Activated CD8-positive, alpha-beta memory T cell treated with anti-CD3 and anti-CD28 coated beads, Interleukin-2, amount 50 U/mL, for 1 hour (primary cell): ENCODE measurements around the gene KCNIP4.

Experiments
- DNase-seq: peaks from one replicate; pipeline ENCODE4 v3.0.0-alpha.2; 2020; ENCODE audit errors: extremely low read depth

Gene KCNIP4

DNA sequence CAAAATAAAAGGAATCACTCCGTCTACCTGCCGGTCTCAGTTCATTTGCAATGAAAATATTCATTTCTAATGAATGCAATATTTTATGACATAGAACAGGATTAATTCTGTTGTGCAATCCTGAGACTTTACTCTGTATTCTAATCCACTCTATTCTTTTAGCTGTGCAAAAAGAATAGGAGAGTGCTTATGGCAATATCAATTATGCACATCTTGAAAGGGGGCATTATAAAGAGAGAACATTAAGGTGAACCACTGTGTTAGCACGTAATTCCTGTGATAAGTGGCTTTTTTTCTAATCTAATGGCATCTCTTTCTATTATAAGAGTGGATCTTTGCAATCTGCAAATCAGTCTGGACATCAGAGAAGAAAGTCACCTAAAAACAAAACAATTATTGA, 99.5 kb downstream of the KCNIP4 start:
- no peak for DNase-seq

DNA sequence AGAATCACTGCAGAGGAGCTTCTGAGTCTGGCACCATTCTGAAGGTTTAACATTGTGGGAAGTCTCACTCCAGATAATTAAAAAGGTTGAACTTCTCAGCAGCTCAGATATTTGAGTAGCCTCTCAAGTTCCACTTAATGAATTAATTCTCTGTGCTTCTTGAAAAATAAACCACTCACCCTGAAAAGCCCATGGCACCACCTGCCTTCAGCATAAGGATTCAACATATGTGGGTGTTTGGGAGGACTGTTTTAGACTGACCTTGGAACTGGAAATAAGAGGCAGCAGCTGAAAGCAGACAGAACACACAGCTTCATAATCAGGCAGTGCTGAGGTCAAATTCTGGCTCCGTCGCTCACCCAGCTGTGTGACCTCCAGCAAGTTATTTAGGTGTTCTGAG, 100.6 kb downstream of the KCNIP4 start:
- no peak for DNase-seq

DNA sequence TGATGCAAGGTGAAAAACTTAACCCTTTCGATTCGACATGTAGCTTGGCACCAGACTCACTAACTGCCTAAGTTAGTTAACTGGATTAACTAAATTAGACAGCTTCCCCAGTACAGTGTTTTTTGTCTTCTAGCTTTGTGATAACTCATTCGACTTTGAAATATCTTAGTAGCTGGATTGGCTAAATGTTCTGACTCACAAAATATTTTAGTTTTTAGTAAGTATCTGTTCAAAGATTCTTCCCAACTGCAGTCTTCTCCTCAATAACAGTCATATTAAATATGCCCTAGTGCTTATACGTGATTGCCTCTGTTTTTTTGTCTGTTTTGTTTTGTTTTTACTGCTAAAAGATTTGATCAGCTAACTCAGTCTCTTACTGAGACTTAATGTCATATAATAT, 102.9 kb downstream of the KCNIP4 start:
- no peak for DNase-seq

DNA sequence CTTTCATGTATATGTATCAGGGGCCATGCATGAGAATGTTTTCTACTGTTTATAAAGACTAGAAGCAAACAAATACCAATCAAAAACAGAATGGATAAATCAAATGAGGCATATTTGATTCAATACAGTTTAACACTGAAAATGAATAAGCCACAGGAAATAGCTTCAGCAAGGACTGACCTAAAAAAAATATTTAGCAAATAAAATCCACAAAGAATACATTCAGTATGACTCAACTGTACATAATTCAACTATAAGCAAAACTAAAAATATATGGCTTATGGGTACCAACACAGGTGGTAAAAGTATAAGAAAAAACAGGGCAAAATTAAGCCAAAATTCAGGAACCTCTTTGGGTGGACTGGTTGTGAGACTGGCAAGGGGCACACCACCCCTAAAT, 112.9 kb downstream of the KCNIP4 start:
- no peak for DNase-seq

DNA sequence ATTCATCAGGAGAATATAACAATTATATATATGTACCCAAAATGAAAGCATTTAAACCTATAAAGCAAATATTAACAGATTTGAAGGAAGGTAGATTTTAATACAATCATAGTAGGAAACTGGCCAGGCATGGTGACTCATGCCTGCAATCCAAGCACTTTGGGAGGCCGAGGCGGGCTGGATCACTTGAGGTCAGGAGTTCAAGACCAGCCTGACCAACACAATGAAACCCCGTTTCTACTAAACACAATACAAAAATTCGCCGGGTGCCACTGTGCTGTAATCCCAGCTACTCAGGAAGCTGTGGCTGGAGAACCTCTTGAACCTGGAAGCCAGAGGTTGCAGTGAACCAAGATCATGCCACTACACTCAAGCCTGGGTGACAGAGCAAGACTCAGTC, 118.3 kb downstream of the KCNIP4 start:
- DNase-seq = no peak

DNA sequence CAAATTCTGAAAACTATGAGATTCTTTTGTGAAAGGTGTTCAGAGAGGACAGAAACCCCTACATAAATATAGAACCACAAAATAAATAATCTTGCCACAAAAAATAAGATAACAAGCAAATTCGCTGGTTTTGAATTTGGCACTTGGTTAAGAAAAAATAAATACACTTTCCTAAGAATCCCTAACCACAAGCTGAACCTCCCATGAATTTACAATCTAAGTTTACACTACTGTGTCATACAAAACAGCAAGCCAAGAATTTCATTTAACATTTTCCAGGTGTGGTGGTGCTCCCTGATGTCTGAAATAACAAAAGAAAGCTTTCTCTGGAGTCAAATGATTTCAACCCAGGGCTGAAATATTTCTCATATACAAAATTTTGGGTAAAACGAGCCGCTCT, 121.0 kb downstream of the KCNIP4 start:
- no peak for DNase-seq

GRCh38 chr4:21826071-21826470, 122.5 kb downstream of the KCNIP4 start:
- no peak for DNase-seq

GRCh38 chr4:21819086-21819485, 129.5 kb downstream of the KCNIP4 start:
- no peak for DNase-seq

DNA sequence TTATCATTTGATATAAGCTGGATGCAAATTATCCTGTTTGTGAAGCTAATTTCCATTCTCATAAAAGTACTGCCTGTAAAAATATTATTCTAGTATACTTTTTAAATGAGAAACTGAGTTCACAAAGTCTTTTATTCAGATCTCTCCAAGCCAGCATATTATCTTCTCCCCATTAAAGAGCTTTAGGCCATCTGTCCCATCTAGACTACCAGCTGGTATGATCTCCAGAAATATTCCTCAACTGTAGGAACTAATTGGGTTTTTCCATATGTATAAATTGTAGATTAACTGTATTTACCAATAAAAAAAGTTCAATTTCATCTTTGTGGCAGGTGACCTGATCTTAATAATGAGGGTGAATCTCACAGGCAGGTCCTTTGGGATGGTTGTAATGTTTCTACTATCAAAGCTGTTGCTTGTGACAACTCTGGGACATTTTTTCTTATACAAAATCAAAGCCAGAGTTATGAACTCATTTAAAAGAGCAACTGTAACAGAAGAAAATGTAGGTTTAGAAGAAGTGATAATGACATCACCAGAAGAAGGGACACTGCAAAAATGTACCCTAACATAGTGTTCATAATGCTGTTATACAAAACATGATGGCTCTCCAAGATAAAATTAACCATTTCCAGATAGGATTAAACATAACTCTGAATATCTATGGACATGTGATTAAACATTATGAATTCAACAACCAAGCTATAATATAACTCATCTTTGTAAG, 132.8 kb downstream of the KCNIP4 start:
- no peak for DNase-seq

- no peak for DNase-seq
Observed at GRCh38 chr4:21811565-21811964, 137.0 kb downstream of the KCNIP4 start.

DNA sequence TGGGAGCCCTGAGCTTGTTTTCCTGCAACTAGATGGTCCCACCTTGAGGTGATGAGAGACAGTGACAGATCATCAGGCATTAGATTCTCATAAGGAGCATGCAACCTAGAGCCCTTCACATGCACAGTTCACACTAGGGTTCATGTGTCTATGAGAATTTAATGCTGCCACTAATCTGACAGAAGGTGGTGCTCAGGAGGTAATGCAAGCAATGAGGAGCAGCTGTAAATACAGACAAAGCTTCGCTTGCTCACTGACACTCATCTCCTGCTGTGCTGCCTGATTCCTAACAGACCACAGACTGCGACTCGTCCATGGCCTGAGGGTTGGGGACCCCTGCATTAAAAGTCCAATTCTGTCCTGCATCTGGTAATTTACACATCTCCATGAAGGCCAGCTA, 141.6 kb downstream of the KCNIP4 start:
- DNase-seq = no peak

DNA sequence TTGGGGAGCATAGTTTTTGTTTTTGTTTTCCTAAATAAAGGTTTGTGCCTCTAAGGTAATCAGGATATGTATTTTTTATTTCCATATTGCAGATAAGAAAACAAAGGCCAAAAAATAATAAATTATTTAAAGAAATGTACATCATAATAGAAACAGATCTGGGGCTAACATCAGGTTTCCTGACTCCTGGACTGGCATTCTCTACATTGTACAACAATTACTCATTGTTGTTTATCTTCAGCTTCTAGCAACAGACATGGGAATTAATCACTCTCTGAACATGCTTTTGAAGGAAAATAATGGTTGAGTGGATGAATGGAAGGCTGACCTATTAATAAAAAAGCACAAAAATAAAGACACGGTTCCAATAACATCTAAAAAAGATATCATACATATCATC, 146.2 kb downstream of the KCNIP4 start:
- no peak for DNase-seq

- DNase-seq = no peak
Observed at GRCh38 chr4:21801661-21802385, 146.7 kb downstream of the KCNIP4 start.

GRCh38 chr4:21795091-21795490, 153.5 kb downstream of the KCNIP4 start:
- DNase-seq = no peak

DNA sequence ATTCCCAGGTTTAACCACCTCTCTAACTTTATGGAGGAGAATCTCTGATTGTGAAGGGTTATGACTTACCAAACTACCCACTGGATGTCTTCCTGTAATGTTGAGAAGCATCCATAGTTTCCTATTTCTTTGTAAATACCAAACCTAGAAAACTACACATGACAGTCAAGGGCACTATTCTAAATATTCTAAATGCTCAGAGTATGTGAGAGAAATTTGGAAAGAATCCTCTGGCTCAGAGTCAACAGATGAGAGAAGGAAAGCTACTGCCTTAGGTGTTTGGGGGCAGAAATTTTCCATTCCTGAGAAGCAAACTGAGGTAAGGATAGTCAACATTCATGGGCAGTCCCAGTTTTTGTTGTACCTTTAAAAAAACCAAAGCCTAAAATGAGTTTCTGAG, 155.8 kb downstream of the KCNIP4 start:
- no peak for DNase-seq

GRCh38 chr4:21790438-21791029, 158.0 kb downstream of the KCNIP4 start:
- no peak for DNase-seq

DNA sequence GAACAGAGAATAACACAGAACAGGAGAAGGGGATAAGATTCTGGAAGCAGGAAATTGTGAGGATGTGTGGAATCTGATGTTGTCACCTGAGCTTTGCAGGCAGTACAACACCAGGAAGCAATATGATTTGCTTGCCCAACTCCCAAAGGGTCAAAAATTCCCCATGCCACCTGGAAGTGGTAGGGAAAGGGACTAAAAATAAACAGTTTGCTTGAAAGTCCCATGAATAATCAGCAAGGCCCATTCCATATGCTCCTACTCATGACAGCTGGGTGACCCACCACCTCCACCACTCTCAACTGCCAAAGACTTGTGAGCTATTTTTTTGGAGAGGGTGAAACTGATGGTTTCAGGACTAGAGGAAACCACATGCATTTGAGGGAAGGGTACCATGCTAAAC, 168.4 kb downstream of the KCNIP4 start:
- DNase-seq = no peak

DNA sequence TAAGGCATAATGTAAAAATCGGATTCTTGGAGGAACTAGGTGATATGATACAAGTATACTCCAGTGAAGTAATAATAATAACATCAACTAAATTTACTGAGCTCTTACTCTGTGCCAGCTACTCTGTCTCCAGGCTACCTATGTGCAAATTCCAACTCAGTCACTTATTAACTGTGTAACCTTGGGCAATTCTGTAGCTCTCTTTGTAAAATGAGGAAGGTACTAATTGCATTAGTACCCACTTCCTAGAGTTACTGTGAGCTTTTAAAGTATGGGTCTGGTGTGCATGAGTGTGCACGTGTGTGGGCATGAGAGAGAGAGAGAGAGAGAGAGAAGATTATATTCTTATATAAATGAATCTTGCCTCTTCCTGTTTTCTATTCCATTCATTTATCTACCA, 169.9 kb downstream of the KCNIP4 start:
- DNase-seq = no peak

DNA sequence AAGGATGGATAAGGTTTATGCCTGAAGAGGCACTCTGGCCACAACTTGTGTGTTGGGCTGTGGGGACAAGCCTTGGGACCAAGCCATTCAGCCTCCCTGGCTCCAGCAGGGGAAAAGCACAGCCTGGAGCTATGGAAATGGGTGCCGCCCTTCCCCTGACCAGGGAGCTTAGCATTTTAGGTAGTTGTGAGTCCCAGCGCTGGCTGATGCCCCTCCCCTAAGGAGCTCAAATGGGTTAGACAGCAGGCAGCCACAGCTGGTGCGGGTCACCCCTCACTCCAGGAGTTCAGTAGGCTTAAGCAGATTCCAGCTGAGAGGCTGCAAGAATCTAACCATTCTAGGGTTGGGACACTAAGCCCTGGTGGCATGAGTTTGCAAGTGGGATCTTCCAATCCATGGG, 172.9 kb downstream of the KCNIP4 start:
- DNase-seq = no peak

DNA sequence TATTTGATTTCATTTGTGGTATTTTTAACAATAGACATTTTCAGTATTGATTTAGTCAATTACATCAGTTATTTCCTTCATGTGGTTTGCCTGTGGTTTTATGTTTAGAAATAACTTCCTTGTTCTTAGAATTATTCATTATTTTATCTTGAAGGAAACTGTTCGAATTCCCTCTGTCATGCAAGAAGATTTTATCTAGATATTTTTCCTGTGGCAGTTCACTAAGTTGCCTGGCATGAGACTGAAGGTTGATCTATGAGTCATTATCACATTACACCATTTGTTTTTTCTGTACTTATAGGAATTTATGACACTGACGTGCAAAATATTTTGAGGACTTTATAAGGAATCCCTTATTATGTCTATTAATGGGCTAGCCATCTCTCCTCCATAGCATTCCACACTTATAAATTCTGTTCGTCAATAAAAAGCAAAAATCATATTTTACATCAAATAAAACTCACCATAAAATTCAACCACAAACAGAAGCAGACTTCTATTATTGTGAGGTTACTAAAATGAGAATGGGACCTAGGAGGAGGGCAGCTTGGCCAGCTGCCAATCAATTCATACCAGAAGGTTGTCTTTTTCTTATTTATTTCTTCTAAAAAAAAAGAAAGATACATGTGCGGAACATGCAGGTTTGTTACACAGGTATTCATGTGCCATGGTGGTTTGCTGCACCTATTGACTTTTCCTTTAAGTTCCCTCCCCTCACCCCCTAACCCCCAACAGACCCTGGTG, 179.0 kb downstream of the KCNIP4 start:
- no peak for DNase-seq

DNA sequence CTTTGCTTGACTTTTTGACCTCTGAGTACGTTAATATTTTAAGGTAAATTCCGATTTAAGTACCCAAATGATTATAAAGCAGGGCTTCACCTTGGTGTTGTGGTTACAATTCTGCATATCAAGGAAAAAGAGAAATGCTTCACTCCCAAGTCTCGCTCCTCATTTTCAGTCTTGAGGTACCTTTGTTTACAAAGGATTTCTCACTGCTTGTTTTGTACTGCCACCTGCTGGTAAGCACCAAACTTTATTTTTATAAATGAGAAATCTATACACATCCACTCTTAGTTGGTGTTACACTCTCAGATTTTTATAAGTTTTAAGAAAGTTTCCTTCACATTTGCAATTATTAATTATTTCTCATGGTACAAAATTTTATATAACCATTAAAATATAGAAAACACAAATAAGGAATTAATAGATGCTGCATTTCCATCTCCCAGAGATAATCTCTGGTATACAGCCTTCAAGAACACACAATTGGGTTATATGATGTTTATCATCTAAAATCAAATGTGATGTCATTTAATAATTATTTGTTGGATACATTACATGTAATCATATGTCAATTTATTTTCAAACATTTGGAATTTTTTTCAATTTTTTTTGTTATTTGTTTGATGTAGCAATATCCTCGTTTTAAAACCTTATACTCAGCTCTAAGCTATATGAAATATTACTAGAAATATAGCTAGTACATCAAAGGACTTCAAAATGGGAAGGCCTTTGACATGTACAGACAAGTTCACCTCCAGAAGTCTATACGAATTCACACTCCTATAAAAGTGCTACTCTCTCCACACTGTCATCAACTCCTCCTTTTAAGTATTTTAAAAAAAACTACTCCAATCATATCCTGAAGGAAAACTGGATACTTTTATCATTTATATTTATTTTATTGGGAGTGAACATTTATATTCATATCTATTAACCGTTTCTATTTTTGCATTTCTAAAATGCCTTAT, 179.9 kb downstream of the KCNIP4 start:
- DNase-seq = no peak
